ENCODE measurements around the gene MEGF6.
"Not testable (repeated sequence)": the region's sequence is repeated elsewhere in the genome, so short reads cannot be mapped to it uniquely, and the experiment has no call there.

Gene MEGF6

DNA sequence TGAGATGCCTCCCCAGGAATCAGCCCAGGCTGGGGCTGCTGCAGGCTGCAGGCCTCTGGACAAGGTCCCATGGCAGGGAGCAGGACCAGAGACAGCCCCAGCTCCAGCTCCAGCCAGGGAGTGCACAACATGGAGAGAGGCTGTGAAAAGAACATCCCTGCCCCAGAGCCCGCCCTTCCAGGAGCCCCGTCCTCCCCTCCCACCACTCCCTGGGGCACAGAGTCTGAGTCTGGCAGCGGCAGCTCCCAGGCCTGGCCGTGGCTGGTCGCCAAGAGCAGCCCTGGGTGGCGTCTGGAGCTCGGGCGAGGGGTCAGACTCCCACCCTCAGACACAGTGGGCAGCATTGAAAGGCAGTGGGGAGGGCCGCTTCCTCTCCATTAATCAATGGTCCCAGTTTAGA, 37.8 kb downstream of the MEGF6 start:
- Histone ChIP-seq H3K9ac (no peak overlapping the region), H3K4me3 (ENCODE audit: low read depth, low read length) (no peak overlapping the region), H3K9me3 (ENCODE audit: control insufficient read depth, low read length) (no peaks in the 10 kb centered on the region), H2AFZ (no peak overlapping the region), H3K27ac (no peak overlapping the region), H3K79me2 (no peaks in the 10 kb centered on the region), H3K36me3 (ENCODE audit: control insufficient read depth, insufficient read depth, low read length) (no peaks in the 10 kb centered on the region), H3K4me1 (no peaks in the 10 kb centered on the region), H3K4me2 (ENCODE audit: low read length) (no peak overlapping the region), H3K27me3 (ENCODE audit: control insufficient read depth, insufficient read depth, low read length) (no peaks in the 10 kb centered on the region)
- TF ChIP-seq, protein P1, sequence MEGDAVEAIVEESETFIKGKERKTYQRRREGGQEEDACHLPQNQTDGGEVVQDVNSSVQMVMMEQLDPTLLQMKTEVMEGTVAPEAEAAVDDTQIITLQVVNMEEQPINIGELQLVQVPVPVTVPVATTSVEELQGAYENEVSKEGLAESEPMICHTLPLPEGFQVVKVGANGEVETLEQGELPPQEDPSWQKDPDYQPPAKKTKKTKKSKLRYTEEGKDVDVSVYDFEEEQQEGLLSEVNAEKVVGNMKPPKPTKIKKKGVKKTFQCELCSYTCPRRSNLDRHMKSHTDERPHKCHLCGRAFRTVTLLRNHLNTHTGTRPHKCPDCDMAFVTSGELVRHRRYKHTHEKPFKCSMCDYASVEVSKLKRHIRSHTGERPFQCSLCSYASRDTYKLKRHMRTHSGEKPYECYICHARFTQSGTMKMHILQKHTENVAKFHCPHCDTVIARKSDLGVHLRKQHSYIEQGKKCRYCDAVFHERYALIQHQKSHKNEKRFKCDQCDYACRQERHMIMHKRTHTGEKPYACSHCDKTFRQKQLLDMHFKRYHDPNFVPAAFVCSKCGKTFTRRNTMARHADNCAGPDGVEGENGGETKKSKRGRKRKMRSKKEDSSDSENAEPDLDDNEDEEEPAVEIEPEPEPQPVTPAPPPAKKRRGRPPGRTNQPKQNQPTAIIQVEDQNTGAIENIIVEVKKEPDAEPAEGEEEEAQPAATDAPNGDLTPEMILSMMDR (IDR thresholded peaks at IDR 0.05) = no peak

DNA sequence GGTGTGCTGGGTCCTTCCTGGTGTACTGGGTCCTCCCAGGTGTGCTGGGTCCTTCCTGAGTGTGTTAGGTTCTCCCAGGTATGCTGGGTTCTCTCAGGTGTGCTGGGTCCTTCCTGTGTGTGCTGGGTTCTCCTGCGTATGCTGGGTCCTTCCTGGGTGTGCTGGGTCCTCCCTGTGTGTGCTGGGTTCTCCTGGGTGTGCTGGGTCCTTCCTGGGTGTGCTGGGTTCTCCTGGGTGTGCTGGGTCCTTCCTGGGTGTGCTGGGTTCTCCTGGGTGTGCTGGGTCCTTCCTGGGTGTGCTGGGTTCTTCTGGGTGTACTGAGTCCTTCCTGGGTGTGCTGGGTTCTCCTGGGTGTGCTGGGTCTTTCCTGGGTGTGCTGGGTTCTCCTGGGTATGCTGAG, 38.7 kb downstream of the MEGF6 start:
- not testable (repeated sequence) for H3K27me3 ChIP-seq (ENCODE audit: control insufficient read depth, insufficient read depth, low read length); H3K79me2 ChIP-seq; H3K9ac ChIP-seq; H2AFZ ChIP-seq; H3K4me1 ChIP-seq; H3K4me2 ChIP-seq (ENCODE audit: low read length); H3K9me3 ChIP-seq (ENCODE audit: control insufficient read depth, low read length); H3K4me3 ChIP-seq (ENCODE audit: low read depth, low read length); H3K27ac ChIP-seq; H3K36me3 ChIP-seq (ENCODE audit: control insufficient read depth, insufficient read depth, low read length)

DNA sequence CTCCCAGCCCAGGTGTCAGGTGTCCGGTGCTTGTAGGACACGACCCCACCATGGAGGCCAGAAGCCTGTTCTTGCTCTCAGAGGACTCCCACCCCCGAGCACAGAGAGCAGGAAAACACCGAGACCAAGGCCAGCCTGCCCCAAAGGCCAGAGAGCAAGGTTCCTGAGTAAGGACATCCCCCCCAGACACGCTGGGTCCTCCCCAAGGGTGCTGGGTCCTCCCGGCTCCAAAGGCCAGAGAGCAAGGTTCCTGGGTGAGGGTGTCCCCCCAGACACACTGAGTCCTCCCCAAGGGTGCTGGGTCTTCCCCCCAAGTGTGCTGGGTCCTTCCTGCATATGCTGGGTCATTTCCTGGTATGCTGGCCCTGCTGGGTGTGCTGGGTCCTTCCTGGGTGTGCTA, 40.0 kb downstream of the MEGF6 start:
- Histone ChIP-seq H2AFZ (no peak overlapping the region), H3K4me2 (ENCODE audit: low read length) (no peak overlapping the region), H3K9ac (no peak overlapping the region), H3K4me1 (no peaks in the 10 kb centered on the region), H3K79me2 (no peaks in the 10 kb centered on the region), H3K27ac (no peak overlapping the region), H3K36me3 (ENCODE audit: control insufficient read depth, insufficient read depth, low read length) (no peaks in the 10 kb centered on the region), H3K4me3 (ENCODE audit: low read depth, low read length) (no peak overlapping the region), H3K9me3 (ENCODE audit: control insufficient read depth, low read length) (no peaks in the 10 kb centered on the region), H3K27me3 (ENCODE audit: control insufficient read depth, insufficient read depth, low read length) (no peaks in the 10 kb centered on the region)
- TF ChIP-seq, protein P1 (IDR thresholded peaks at IDR 0.05) = no peak

DNA sequence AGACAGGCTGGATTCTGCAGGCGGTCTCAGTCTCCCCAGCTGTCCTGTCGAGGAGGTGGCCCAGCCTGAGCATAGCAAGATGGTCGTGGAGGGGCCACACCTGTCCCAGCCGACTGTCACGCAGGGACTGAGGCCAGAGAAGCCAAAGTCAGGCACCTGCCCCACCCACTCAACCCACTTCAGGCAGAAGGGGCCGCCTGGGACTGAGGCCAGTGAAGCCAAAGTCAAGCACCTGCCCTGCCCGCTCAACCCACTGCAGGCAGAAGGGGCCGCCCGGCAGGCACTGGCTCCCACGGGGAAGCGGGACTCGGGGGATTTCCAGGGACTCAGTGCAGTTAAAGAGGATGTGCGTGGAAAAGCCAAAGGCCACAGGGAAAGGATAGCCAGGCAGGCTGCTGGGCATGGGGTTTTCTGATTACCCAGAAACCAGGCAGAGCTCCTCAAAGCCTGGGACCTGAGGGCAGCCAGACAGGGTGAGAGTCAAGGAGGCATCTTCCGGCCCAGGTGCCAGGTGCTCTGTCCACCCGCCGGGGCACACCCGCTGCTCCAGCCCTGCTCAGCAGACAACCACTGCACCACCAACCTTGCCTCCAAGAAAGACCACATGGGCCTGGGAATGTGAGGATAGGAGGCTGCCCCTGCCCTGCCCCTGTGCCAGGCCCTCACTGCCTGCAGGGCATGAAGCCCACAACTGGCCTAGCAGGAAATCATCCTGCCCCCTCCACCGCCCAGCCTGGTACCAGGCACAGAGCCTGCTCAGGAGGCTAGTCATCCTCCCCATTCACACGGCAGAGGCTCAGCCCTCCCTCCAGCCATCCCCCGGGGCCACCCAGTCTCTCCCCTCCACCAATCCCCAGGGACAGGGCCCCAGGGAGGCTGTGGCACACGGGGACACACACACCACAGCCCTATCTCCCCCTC, 41.0 kb downstream of the MEGF6 start:
- Histone ChIP-seq H3K4me1 (no peaks in the 10 kb centered on the region), H3K79me2 (no peaks in the 10 kb centered on the region), H3K4me2 (ENCODE audit: low read length) (no peak overlapping the region), H3K9ac (no peak overlapping the region), H3K27me3 (ENCODE audit: control insufficient read depth, insufficient read depth, low read length) (no peaks in the 10 kb centered on the region), H2AFZ (no peak overlapping the region), H3K4me3 (ENCODE audit: low read depth, low read length) (no peak overlapping the region), H3K9me3 (ENCODE audit: control insufficient read depth, low read length) (no peaks in the 10 kb centered on the region), H3K27ac (no peak overlapping the region), H3K36me3 (ENCODE audit: control insufficient read depth, insufficient read depth, low read length) (no peaks in the 10 kb centered on the region)
- TF ChIP-seq, protein P1 (IDR thresholded peaks at IDR 0.05) = no peak

DNA sequence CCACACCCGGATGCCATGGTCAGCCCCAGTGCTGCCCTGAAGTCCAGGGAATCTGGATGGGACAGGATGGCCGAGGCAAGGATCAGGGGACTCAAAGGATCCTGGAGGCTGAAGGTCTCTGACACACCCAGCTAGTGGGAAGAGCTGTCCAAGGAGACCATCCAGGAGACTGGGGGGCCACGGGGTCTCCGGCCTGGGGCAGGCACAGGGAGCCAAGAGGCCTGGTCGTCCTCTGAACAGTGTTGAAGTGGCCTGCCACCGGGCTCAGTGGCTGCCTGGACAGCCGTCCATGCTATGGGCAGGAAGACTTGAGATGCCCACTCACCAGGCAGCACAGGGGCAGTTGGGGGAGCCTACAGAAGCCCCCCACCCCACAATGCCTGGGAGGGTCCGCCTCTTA, 41.9 kb downstream of the MEGF6 start:
- Histone ChIP-seq H3K4me3 (ENCODE audit: low read depth, low read length) (no peak overlapping the region), H3K27me3 (ENCODE audit: control insufficient read depth, insufficient read depth, low read length) (no peaks in the 10 kb centered on the region), H3K79me2 (no peaks in the 10 kb centered on the region), H3K9me3 (ENCODE audit: control insufficient read depth, low read length) (no peaks in the 10 kb centered on the region), H3K36me3 (ENCODE audit: control insufficient read depth, insufficient read depth, low read length) (no peaks in the 10 kb centered on the region), H3K27ac (no peak overlapping the region), H3K9ac (no peak overlapping the region), H3K4me2 (ENCODE audit: low read length) (no peak overlapping the region), H3K4me1 (no peaks in the 10 kb centered on the region), H2AFZ (no peak overlapping the region)
- TF ChIP-seq, protein P1 (IDR thresholded peaks at IDR 0.05) = no peak

Data from parathyroid adenoma (tissue), 2 donors.